Loucy (cell line): ENCODE measurements around the gene CUL3.
A peak's percentile ranks its signal among the peaks of the same experiment; 100 is the strongest.
"Not testable (repeated sequence)": the region's sequence is repeated elsewhere in the genome, so short reads cannot be mapped to it uniquely, and the experiment has no call there.

Source experiments
- H2AFZ ChIP-seq: fragments of 200-600 bp; sonication (generic); 2 replicates; pipeline ENCODE4 v1.6.0; 2016; ENCODE audit warnings: antibody characterized with exemption, mild to moderate bottlenecking, low read length, moderate library complexity
- H3F3A ChIP-seq: fragments of 200-600 bp; 2 replicates; pipeline ENCODE4 v1.6.0; 2016; ENCODE audit warnings: antibody characterized with exemption, low read depth, mild to moderate bottlenecking
- H3K27me3 ChIP-seq: fragments of 200-600 bp; sonication (generic); 2 replicates; pipeline ENCODE4 v1.6.1; 2014; ENCODE audit warnings: low read length, mild to moderate bottlenecking; ENCODE audit not compliant: insufficient read depth, poor library complexity, severe bottlenecking
- H3K36me3 ChIP-seq: fragments of 200-600 bp; sonication (generic); 2 replicates; pipeline ENCODE4 v1.6.1; 2016; ENCODE audit warnings: low read length; ENCODE audit not compliant: insufficient read depth
- H3K4me1 ChIP-seq: fragments of 200-600 bp; sonication (generic); 2 replicates; pipeline ENCODE4 v1.5.1; 2014; ENCODE audit warnings: low read length, mild to moderate bottlenecking; ENCODE audit not compliant: insufficient read depth, poor library complexity, severe bottlenecking
- H3K4me2 ChIP-seq: fragments of 200-600 bp; sonication (generic); 2 replicates; pipeline ENCODE4 v1.6.0; 2014; ENCODE audit warnings: antibody characterized with exemption, low read length, low read depth, mild to moderate bottlenecking; ENCODE audit not compliant: poor library complexity, severe bottlenecking
- H3K4me3 ChIP-seq: fragments of 200-600 bp; sonication (generic); 2 replicates; pipeline ENCODE4 v1.5.1; 2014; ENCODE audit warnings: low read length, mild to moderate bottlenecking, mixed read lengths; ENCODE audit not compliant: poor library complexity, severe bottlenecking
- H3K79me2 ChIP-seq: fragments of 200-600 bp; sonication (generic); 2 replicates; pipeline ENCODE4 v1.6.1; 2014; ENCODE audit warnings: low read length; ENCODE audit not compliant: insufficient read depth
- H3K9ac ChIP-seq: fragments of 200-600 bp; sonication (generic); 2 replicates; pipeline ENCODE4 v1.6.0; 2014; ENCODE audit warnings: mild to moderate bottlenecking, low read depth, low read length, moderate library complexity; ENCODE audit not compliant: poor library complexity, severe bottlenecking
- H3K9me2 ChIP-seq: fragments of 200-600 bp; sonication (generic); replicated peaks from 2 replicates; pipeline ENCODE4 v1.6.1; 2016; ENCODE audit warnings: low read depth, low read length, mixed read lengths
- H3K9me3 ChIP-seq: fragments of 200-600 bp; sonication (generic); 2 replicates; pipeline ENCODE4 v1.6.1; 2014; ENCODE audit warnings: mild to moderate bottlenecking, antibody characterized with exemption, low read length, low read depth; ENCODE audit not compliant: insufficient read depth
- H4K20me1 ChIP-seq: fragments of 200-600 bp; sonication (generic); 2 replicates; pipeline ENCODE4 v1.6.0; 2014; ENCODE audit warnings: antibody characterized with exemption, low read length, mild to moderate bottlenecking; ENCODE audit not compliant: insufficient read depth, poor library complexity, severe bottlenecking
- EZH2phosphoT487 ChIP-seq: fragments of 200-600 bp; IDR thresholded peaks from 2 replicates; pipeline ENCODE4 v1.6.1; 2018; ENCODE audit warnings: antibody characterized with exemption, mild to moderate bottlenecking, moderate library complexity, borderline replicate concordance
- TF ChIP-seq, protein P1 (sequence below): fragments of 200-600 bp; sonication (generic); conservative IDR thresholded peaks from 2 replicates; pipeline ENCODE4 v1.5.1; 2014; ENCODE audit warnings: mild to moderate bottlenecking, antibody characterized with exemption, low read length

CUL3 gene

DNA sequence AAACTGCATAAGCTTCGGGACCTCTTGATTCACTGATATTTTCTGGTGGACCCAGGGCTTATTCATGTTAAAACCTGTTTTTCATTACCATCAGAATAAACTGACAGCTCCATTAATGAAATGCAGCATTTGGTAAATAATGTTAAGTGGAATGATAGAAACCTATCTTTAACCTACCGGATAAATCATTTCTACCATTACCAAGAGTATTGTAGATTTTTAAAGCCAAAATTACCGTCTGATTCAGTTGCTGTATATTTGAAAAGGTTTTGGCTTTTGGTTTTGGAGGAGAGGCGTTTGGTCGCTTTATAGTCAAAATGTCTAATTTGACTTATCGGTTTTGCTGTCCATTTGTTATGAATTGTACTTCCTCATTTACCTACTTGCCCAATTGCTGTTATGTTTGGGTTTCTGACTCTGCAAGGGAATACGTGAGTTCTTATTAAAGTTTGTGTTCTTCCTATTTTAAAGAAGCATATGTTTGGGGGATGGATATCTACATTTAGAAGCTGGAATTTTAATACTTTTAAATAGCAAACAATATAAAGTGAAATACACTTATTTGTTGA lies 1.0 kb upstream of the CUL3 start:
- Histone ChIP-seq H3K79me2 (peaks cover 33% of the 10 kb centered on the region), H3K9me3 (no peaks in the 10 kb centered on the region), H3K4me1 (peaks cover 57% of the 10 kb centered on the region), H2AFZ (peak overlapping the region; percentile 75), H3F3A (no peaks in the 10 kb centered on the region), H4K20me1 (peaks cover 32% of the 10 kb centered on the region), H3K4me2 (peak overlapping the region; percentile 79), H3K9ac (peak overlapping the region; percentile 84), H3K27me3 (no peaks in the 10 kb centered on the region), H3K9me2 (no peaks in the 10 kb centered on the region), H3K4me3 (peak overlapping the region; percentile 79), H3K36me3 (no peaks in the 10 kb centered on the region)
- TF ChIP-seq EZH2phosphoT487: no peak
- TF ChIP-seq, protein P1, sequence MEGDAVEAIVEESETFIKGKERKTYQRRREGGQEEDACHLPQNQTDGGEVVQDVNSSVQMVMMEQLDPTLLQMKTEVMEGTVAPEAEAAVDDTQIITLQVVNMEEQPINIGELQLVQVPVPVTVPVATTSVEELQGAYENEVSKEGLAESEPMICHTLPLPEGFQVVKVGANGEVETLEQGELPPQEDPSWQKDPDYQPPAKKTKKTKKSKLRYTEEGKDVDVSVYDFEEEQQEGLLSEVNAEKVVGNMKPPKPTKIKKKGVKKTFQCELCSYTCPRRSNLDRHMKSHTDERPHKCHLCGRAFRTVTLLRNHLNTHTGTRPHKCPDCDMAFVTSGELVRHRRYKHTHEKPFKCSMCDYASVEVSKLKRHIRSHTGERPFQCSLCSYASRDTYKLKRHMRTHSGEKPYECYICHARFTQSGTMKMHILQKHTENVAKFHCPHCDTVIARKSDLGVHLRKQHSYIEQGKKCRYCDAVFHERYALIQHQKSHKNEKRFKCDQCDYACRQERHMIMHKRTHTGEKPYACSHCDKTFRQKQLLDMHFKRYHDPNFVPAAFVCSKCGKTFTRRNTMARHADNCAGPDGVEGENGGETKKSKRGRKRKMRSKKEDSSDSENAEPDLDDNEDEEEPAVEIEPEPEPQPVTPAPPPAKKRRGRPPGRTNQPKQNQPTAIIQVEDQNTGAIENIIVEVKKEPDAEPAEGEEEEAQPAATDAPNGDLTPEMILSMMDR: no peak

DNA sequence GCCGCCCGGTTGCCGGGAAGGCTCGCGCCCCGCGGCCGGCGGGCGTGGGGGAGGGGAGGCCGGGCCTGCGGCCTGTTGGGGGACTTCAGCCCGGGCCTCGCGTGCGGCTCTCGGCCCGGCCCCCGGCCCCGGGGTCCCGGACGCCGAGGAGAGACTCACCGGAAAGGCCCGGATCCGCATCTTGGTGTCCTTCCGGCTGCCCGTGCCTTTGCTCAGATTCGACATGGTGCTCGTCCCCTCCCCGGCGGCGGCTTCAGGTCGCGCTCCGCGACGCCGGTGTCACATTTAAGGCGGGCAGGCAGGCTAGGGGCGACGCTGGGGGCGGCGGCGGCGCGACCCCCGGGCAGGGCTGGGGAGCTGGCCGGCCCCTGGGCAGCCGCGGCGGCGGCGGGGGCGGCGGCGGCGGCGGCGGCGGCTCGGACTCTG lies 365 bp downstream of the CUL3 start:
- Histone ChIP-seq H3K4me3 (peak overlapping the region; percentile 100), H3K4me2 (no peak overlapping the region), H3K27me3 (no peaks in the 10 kb centered on the region), H2AFZ (no peak overlapping the region; the same call in 1 of the 2 replicates), H3K9me3 (no peaks in the 10 kb centered on the region), H3K79me2 (peaks cover 48% of the 10 kb centered on the region), H3K9me2 (no peaks in the 10 kb centered on the region), H4K20me1 (peaks cover 46% of the 10 kb centered on the region), H3K36me3 (no peaks in the 10 kb centered on the region), H3K9ac (peak overlapping the region; percentile 94), H3F3A (no peaks in the 10 kb centered on the region; the same call in 1 of the 2 replicates), H3K4me1 (peaks cover 65% of the 10 kb centered on the region)
- TF ChIP-seq, protein P1: no peak
- TF ChIP-seq EZH2phosphoT487: no peak

DNA sequence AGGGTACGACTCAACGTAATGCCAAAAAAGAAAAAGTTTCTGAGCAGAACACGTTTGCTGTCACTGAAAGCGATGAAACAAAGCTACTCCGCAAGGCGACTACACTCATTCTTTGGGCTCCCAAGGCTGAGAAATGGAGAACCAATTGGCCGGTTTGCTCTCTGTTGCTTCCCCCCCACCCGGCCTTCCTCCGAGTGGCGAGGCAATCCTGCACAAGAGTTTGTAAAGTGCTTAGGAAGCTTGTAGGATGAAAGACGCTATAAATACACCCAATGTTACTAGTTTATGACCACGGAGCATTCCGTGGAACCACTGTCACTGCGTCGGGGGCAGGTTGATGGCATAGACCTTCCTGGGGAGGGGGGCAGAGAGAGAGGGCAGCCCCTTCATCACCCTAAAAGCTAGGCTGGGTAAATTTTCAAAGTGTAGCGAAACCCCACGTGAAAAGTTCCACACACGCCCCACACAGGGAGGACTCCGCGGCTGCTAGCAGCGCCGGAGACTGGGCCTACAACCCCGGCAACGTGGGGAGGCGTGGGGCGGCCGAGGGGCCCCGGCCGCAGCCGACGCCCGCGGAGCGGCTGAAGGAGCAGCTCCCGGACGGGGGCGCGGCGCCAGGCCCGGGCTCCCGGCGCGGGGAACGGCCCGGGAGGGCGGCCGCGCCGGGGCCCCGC lies 915 bp downstream of the CUL3 start:
- no peak for TF ChIP-seq EZH2phosphoT487
- TF ChIP-seq, protein P1: no peak
- Histone ChIP-seq H3K9ac (peak overlapping the region; percentile 94), H3K36me3 (no peaks in the 10 kb centered on the region), H3K27me3 (no peaks in the 10 kb centered on the region), H3K79me2 (peaks cover 53% of the 10 kb centered on the region), H3K9me2 (no peaks in the 10 kb centered on the region), H3K4me2 (peak overlapping the region; percentile 97), H2AFZ (no peak overlapping the region), H3K4me3 (peak overlapping the region; percentile 100), H3K9me3 (no peaks in the 10 kb centered on the region), H3F3A (no peaks in the 10 kb centered on the region; the same call in 1 of the 2 replicates), H4K20me1 (peaks cover 51% of the 10 kb centered on the region), H3K4me1 (peaks cover 71% of the 10 kb centered on the region)

DNA sequence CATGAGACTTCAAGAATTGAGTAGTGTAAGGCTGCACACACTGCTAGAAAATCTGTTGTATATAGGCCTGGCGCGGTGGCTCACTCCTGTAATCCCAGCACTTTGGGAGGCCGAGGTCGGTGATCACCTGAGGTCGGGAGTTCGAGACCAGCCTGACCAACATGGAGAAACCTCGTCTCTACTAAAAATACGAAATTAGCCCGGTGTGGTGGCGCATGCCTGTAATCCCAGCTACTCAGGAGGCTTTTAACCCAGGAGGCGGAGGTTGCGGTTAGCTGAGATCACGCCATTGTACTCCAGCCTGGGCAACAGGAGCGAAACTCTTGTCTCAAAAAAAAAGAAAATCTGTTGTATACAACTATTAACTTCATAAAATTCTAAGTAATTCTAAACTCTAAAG lies 2.1 kb downstream of the CUL3 start:
- peak overlapping the region; percentile 94 for H3K9ac ChIP-seq
- not testable (repeated sequence) for H3F3A ChIP-seq

More for the DNA sequence above, 2.1 kb downstream of the CUL3 start:
- H2AFZ ChIP-seq, H3K9me2 ChIP-seq, H3K9me3 ChIP-seq, H3K27me3 ChIP-seq, H3K36me3 ChIP-seq: not testable (repeated sequence)
- peaks cover 63% of the 10 kb centered on the region for H4K20me1 ChIP-seq
- peak overlapping the region; percentile 97 for H3K4me2 ChIP-seq
- H3K79me2 ChIP-seq: peaks cover 65% of the 10 kb centered on the region
- H3K4me1 ChIP-seq: peaks cover 73% of the 10 kb centered on the region
- H3K4me3 ChIP-seq: peak overlapping the region; percentile 100
